Measurements from ENCODE around the gene ADRA1B.
"Not testable (repeated sequence)": the region's sequence is repeated elsewhere in the genome, so short reads cannot be mapped to it uniquely, and the experiment has no call there.

ADRA1B gene

DNA sequence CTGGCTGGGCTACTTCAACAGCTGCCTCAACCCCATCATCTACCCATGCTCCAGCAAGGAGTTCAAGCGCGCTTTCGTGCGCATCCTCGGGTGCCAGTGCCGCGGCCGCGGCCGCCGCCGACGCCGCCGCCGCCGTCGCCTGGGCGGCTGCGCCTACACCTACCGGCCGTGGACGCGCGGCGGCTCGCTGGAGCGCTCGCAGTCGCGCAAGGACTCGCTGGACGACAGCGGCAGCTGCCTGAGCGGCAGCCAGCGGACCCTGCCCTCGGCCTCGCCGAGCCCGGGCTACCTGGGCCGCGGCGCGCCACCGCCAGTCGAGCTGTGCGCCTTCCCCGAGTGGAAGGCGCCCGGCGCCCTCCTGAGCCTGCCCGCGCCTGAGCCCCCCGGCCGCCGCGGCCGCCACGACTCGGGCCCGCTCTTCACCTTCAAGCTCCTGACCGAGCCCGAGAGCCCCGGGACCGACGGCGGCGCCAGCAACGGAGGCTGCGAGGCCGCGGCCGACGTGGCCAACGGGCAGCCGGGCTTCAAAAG is 55.7 kb downstream of the ADRA1B start:
- DNase-seq = no peak

- DNase-seq = no peak
Observed at GRCh38 chr5:159972538-159973362, 56.5 kb downstream of the ADRA1B start.

GRCh38 chr5:159975462-159976019 is 59.3 kb downstream of the ADRA1B start:
- no peak for DNase-seq

DNA sequence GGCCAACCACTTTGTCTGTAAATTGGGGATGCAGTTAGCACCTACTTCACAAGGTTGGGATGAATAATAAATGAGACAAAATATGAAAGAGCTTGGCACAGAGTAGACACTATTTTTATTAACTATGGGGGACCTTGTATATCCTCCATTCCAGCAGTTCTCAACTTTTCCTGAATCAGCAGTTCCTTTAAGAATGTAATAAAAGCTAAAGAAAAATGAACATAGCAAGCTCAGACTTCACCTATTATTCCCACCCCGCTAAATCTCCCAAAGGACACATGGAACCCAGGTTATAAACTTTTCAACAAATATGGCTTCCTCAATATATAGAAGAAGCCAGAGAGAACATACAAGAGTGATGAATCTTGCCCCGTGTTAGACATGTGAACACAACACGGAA is 60.6 kb downstream of the ADRA1B start:
- DNase-seq = no peak

- no peak for DNase-seq
Observed at GRCh38 chr5:159978358-159978757, 62.1 kb downstream of the ADRA1B start.

GRCh38 chr5:159982421-159983173 is 66.3 kb downstream of the ADRA1B start:
- no peak for DNase-seq

GRCh38 chr5:159987031-159987674 is 70.9 kb downstream of the ADRA1B start:
- peak; percentile 78 for DNase-seq

- DNase-seq = no peak
Observed at GRCh38 chr5:159990506-159990905, 74.2 kb downstream of the ADRA1B start.

DNA sequence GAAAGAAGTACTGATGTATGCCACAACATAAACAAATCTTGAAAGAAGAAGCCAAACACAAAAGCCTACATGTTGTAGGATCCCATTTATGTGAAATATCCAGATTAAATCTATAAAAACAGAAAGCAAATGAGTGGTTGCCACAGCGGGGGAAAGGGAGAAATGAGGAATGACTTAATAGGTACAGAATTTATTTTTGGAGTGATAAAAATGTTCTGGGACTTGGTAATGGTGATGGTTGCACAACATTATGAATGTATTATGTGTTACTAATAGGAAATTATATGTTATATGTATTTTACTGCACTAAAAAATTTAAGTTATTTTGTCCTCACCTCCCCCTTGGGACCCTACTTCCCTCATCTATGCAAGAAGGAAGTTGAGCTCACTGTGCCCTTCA is 76.3 kb downstream of the ADRA1B start:
- DNase-seq = no peak

DNA sequence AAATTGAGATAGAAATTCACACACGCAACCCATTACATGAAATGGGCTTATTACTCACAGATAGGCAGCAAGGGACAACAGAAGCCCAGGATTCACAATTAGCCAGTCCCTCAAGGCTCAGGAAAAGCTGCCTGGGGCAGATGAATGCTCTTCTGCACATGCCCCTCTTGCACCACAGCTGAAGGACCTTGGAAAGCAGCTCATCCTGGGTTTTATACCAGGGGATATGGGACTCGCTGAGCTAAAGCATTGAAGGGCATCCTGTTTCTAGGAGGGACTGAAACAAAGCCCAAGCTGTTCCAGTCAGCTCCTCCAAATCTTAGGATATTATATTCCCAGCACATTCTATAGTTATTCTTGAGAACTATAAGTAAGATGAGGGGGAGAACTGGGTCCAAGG is 76.9 kb downstream of the ADRA1B start:
- no peak for DNase-seq

- no peak for DNase-seq
Observed at GRCh38 chr5:159995907-159996306, 79.6 kb downstream of the ADRA1B start.

- no peak for DNase-seq
Observed at GRCh38 chr5:160001457-160001856, 85.2 kb downstream of the ADRA1B start.

DNA sequence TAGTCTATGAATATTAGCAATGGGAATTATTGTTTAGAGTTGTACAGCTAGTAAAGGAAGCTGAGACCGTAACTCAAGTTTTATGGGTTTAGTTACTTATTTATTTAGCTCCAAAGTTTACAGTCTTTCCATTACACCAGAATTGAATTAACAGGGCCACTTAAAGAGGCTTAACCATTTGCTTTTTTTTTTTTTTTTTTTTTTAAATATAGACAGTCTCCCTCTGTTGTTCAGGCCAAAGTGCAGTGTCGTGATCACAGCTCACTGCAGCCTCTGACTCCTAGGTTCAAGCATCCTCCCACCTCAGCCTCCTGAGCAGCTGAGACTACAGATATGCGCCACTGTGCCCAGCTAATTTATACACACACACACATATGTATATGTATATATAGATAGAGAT is 91.2 kb downstream of the ADRA1B start:
- no peak for DNase-seq

DNA sequence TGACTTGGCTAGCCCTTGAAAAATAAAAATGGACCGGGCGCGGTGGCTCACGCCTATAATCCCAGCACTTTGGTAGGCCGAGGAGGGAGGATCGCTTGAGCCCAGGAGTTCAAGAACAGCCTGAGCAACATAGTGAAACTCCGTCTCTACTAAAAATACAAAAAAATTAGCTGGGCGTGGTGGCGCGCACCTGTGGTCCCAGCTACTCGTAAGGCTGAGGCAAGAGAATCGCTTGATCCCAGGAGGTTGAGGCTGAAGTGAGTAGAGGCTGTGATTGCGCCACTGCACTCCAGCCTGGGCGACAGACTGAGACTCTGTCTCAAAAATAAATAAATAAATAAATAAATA is 92.2 kb downstream of the ADRA1B start:
- not testable (repeated sequence) for DNase-seq

DNA sequence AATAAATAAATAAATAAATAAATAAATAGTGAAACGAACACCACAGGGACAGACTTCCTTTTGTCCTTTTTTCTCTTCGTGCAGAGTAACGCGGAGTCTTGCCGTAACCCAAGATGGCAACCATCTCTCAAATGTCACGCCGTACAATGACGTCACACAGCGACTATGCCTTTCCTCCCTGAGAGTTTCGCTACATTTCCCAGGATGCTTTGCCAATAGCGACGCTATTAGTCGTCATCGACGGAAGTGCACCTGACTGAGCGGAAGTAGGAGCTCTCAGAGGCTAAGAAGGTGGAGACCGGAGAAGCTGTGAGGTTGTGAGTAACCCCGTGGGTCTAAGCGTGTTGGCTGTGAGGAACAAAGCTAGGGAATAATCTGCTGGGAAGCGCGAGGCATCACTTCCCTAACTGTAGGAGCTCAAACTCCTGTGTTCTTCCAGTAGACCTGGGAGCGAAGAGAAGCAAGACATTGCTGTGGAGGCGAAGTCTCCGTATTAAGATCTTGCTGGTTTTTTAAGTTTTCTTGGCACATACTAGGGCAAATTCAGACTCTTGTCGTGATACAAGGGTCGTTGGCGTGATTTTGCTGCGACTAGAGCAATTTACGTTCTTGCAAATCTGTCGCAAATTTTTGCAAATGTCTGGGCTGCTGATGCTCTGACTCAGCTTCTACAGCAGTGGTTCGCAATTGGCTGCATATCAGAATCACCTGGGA is 92.8 kb downstream of the ADRA1B start, which contains the start of gene TTC1:
TTC1 (plus strand) TSS at position 263 of the 714 bp plus-strand sequence. CDS start 1,390 bp downstream, outside the sequence.
- DNase-seq = peak; percentile 89

- DNase-seq = no peak
Observed at GRCh38 chr5:160009591-160009989, 93.3 kb downstream of the ADRA1B start.

DNA sequence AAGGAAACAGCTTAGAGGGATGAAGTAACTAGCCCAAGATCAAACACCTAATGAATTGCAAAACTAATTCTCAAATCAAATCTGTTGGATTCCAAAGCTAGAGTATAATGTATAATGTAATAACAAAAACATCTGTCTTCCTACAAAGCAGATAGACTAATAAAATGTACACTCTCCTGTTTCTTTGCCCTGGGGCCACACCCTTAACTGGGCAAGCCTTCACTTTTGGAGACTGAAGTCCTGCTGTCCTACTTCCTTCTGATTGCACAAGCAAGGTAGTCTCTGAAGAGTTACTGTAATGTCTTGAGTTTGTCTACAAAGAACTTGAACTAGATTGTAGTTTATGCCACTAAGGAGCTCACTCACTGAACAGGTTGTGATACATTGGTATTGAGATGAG is 95.2 kb downstream of the ADRA1B start:
- no peak for DNase-seq

DNA sequence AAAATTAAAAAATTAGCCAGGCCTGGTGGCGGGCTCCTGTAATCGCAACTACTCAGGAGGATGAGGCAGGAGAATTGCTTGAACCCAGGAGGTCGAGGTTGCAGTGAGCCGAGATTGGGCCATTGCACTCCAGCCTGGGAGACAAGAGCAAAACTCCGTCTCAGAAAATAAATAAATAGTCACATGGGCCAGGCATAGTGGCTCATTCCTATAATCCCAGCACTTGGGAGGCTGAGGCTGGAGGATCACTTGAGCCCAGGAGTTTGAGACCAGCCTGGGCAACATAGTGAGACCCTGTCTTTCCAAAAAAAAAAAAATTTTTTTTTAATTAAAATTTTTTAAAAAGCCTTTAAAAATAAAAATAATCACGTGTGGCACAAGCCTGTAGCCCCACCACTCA is 97.9 kb downstream of the ADRA1B start:
- DNase-seq = not testable (repeated sequence)

DNA sequence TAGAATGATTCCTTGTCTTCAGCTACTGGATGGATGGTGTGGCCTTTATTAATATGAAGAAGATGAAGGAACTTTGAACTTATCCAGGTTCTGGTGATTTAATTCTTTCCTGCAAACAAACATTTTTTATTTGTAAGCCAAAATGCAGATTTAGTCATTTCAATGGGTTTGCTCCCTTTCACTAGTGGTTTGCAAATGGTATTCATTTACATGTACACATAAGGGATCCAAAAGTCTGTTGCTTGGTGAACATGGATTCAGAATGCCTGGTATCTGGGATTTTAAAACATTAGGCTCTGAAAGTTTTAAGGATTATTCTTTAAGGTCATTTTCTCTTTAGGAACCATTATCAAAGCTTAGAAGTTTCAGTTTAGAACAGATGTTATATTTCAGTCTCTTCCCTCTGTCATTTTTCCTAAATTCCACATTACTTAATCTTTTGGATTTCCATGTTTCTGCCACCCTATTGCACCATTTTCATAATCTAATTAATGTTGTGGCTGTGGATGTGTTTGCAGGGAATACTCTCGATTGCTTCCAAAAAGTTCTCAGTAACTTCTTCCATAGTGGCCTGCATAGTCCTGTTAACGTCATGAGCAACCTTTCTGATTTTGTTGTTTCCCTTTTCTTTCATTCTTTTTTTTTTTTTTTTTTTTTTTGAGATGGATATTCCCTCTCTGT is 102.8 kb downstream of the ADRA1B start:
- no peak for DNase-seq

GRCh38 chr5:160020266-160020770 is 104.0 kb downstream of the ADRA1B start:
- DNase-seq = no peak

- no peak for DNase-seq
Observed at GRCh38 chr5:160020964-160021363, 104.7 kb downstream of the ADRA1B start.

Data from activated naive CD4-positive, alpha-beta T cell treated with Interleukin-2 at 50 U/mL for 16 hours (primary cell).